Stomach smooth muscle (tissue), 2 donors: ENCODE data around the gene PTPN11.
A peak's percentile ranks its signal among the peaks of the same experiment; 100 is the strongest.

Experiments used
- H3K27ac ChIP-seq: one replicate; pipeline ENCODE4 v1.7.0; 2013; ENCODE audit warnings: mild to moderate bottlenecking, low read length, inconsistent platforms
- H3K27me3 ChIP-seq, 2 donors: one replicate each; pipeline ENCODE4 v1.7.0; 2013; ENCODE audit warnings: low read length in 2 of 2; ENCODE audit not compliant: insufficient read depth in 2 of 2, control insufficient read depth in 1 of 2
- H3K36me3 ChIP-seq, 2 donors: one replicate each; pipeline ENCODE4 v1.7.0; 2013; ENCODE audit warnings: low read length in 2 of 2; ENCODE audit not compliant: control insufficient read depth in 2 of 2, insufficient read depth in 2 of 2
- H3K4me1 ChIP-seq: one replicate; pipeline ENCODE4 v1.7.0; 2013; ENCODE audit warnings: low read length; ENCODE audit not compliant: control insufficient read depth, insufficient read depth
- H3K4me3 ChIP-seq, 2 donors: one replicate each; pipeline ENCODE4 v1.7.0; 2013; ENCODE audit warnings: low read length in 2 of 2
- H3K9ac ChIP-seq, 2 donors: one replicate each; pipeline ENCODE4 v1.7.0; 2013; ENCODE audit warnings: low read length in 2 of 2, mild to moderate bottlenecking in 1 of 2
- H3K9me3 ChIP-seq, 2 donors: one replicate each; pipeline ENCODE4 v1.7.0; 2013; ENCODE audit warnings: low read length in 2 of 2; ENCODE audit not compliant: control insufficient read depth in 2 of 2
- donor health status: healthy.
- donor health status: Pancreatic carcinoma.

Gene PTPN11

GRCh38 chr12:112418608-112419296, at the start of gene PTPN11:
TSS of gene PTPN11 (plus strand) at chr12:112418947. CDS start at chr12:112419112, 165 bp downstream.
- no peaks in the 10 kb centered on the region for H3K27me3 ChIP-seq
- H3K27ac ChIP-seq = peak within 1 kb of the TSS; percentile 90
- H3K9me3 ChIP-seq = no peaks in the 10 kb centered on the region
- peak within 1 kb of the TSS; percentile 94 to 95 for H3K4me3 ChIP-seq
- H3K36me3 ChIP-seq = no peaks in the 10 kb centered on the region
- H3K4me1 ChIP-seq = peaks cover 16% of the 10 kb centered on the region
- H3K9ac ChIP-seq = peak within 1 kb of the TSS; percentile 89 to 98

GRCh38 chr12:112370199-112370598, 48.5 kb upstream of the PTPN11 start:
- peaks cover 8% of the 10 kb centered on the region for H3K4me1 ChIP-seq
- no peaks in the 10 kb centered on the region for H3K27me3 ChIP-seq
- no peak overlapping the region for H3K27ac ChIP-seq
- no peaks in the 10 kb centered on the region for H3K36me3 ChIP-seq
- H3K9ac ChIP-seq = no peak overlapping the region
- H3K9me3 ChIP-seq = no peaks in the 10 kb centered on the region
- no peak overlapping the region for H3K4me3 ChIP-seq

- Histone ChIP-seq H3K27me3 (no peaks in the 10 kb centered on the region), H3K36me3 (no peaks in the 10 kb centered on the region), H3K9me3 (no peaks in the 10 kb centered on the region), H3K9ac (no peak overlapping the region), H3K27ac (no peak overlapping the region), H3K4me1 (peaks cover 8% of the 10 kb centered on the region), H3K4me3 (no peak overlapping the region)
Observed at GRCh38 chr12:112370868-112371510, 47.8 kb upstream of the PTPN11 start.

GRCh38 chr12:112374166-112374740, 44.5 kb upstream of the PTPN11 start:
- H3K27ac ChIP-seq = no peak overlapping the region

GRCh38 chr12:112375105-112375504, 43.6 kb upstream of the PTPN11 start:
- no peaks in the 10 kb centered on the region for H3K9me3 ChIP-seq
- peaks cover 4% of the 10 kb centered on the region for H3K4me1 ChIP-seq
- H3K36me3 ChIP-seq = no peaks in the 10 kb centered on the region
- no peak overlapping the region for H3K4me3 ChIP-seq
- H3K27me3 ChIP-seq = no peaks in the 10 kb centered on the region
- no peak overlapping the region for H3K9ac ChIP-seq
- no peak overlapping the region for H3K27ac ChIP-seq

More at GRCh38 chr12:112374166-112374740, 44.5 kb upstream of the PTPN11 start:
- Histone ChIP-seq H3K36me3 (no peaks in the 10 kb centered on the region), H3K9me3 (no peaks in the 10 kb centered on the region), H3K27me3 (no peaks in the 10 kb centered on the region), H3K4me3 (no peak overlapping the region), H3K9ac (no peak overlapping the region), H3K4me1 (peaks cover 4% of the 10 kb centered on the region)

GRCh38 chr12:112380663-112381405, 37.9 kb upstream of the PTPN11 start:
- no peak overlapping the region for H3K27ac ChIP-seq
- peak overlapping the region; percentile 66 to 77 for H3K9ac ChIP-seq
- peak overlapping the region; percentile 72 to 89 for H3K4me3 ChIP-seq
- H3K27me3 ChIP-seq = no peaks in the 10 kb centered on the region
- H3K36me3 ChIP-seq = no peaks in the 10 kb centered on the region
- H3K4me1 ChIP-seq = peaks cover 16% of the 10 kb centered on the region
- H3K9me3 ChIP-seq = no peaks in the 10 kb centered on the region

GRCh38 chr12:112381406-112381882, 37.3 kb upstream of the PTPN11 start:
- Histone ChIP-seq H3K27me3 (no peaks in the 10 kb centered on the region), H3K4me1 (peaks cover 16% of the 10 kb centered on the region), H3K4me3 (peak overlapping the region; percentile 72 to 89), H3K27ac (peak overlapping the region; percentile 46), H3K36me3 (no peaks in the 10 kb centered on the region), H3K9me3 (no peaks in the 10 kb centered on the region), H3K9ac (peak overlapping the region; percentile 66 to 77)

GRCh38 chr12:112381883-112382796, 36.6 kb upstream of the PTPN11 start, which contains the start of gene HECTD4:
TSS of gene HECTD4 (minus strand) at chr12:112382431. CDS start at chr12:112382128, 303 bp downstream.
- Histone ChIP-seq H3K9me3 (no peaks in the 10 kb centered on the region), H3K36me3 (no peaks in the 10 kb centered on the region), H3K27ac (peak within 1 kb of the TSS; percentile 46), H3K4me3 (peak within 1 kb of the TSS; percentile 72 to 89), H3K9ac (peak within 1 kb of the TSS; percentile 66 to 77), H3K4me1 (peaks cover 16% of the 10 kb centered on the region), H3K27me3 (no peaks in the 10 kb centered on the region)

- Histone ChIP-seq H3K4me3 (peak overlapping the region; percentile 61 to 89), H3K36me3 (no peaks in the 10 kb centered on the region), H3K27ac (peak overlapping the region; percentile 46), H3K27me3 (no peaks in the 10 kb centered on the region), H3K9me3 (no peaks in the 10 kb centered on the region), H3K9ac (peak overlapping the region in 1 of 2 donors; percentile 59), H3K4me1 (peaks cover 16% of the 10 kb centered on the region)
Observed at GRCh38 chr12:112382866-112383265, 35.9 kb upstream of the PTPN11 start.
